KMS-11 (cell line): ENCODE results near the gene CANT1.

ENCODE experiments used
- H2AFZ ChIP-seq: fragments of 200-600 bp; sonication (generic); 2 replicates; pipeline ENCODE4 v1.6.1; 2016; ENCODE audit warnings: antibody characterized with exemption, mixed run types, low read depth
- H3K27ac ChIP-seq: fragments of 200-600 bp; sonication (generic); 2 replicates; pipeline ENCODE4 v1.6.1; 2016; ENCODE audit warnings: mild to moderate bottlenecking, mixed run types
- H3K27me3 ChIP-seq: fragments of 200-600 bp; sonication (generic); 2 replicates; pipeline ENCODE4 v1.6.1; 2017; ENCODE audit warnings: mild to moderate bottlenecking, low read depth, mixed run types, moderate library complexity; ENCODE audit not compliant: insufficient read depth
- H3K36me3 ChIP-seq: fragments of 200-600 bp; sonication (generic); 2 replicates; pipeline ENCODE4 v1.6.1; 2017; ENCODE audit warnings: mild to moderate bottlenecking, mixed run types; ENCODE audit not compliant: insufficient read depth
- H3K4me1 ChIP-seq: fragments of 200-600 bp; sonication (generic); 2 replicates; pipeline ENCODE4 v1.6.1; 2016; ENCODE audit warnings: mild to moderate bottlenecking, low read depth, mixed run types; ENCODE audit not compliant: poor library complexity, severe bottlenecking
- H3K4me2 ChIP-seq: fragments of 200-600 bp; sonication (generic); 2 replicates; pipeline ENCODE4 v1.7.0; 2016; ENCODE audit warnings: mild to moderate bottlenecking, mixed run types
- H3K4me3 ChIP-seq: fragments of 200-600 bp; sonication (generic); IDR thresholded peaks from 2 replicates; pipeline ENCODE4 v1.6.1; 2017; ENCODE audit warnings: low read depth, low read length, mixed read lengths; ENCODE audit not compliant: insufficient read depth
- H3K79me2 ChIP-seq: fragments of 200-600 bp; sonication (generic); 2 replicates; pipeline ENCODE4 v1.6.1; 2016; ENCODE audit warnings: low read depth, mixed run types; ENCODE audit not compliant: insufficient read depth
- H3K9ac ChIP-seq: fragments of 200-600 bp; sonication (generic); 2 replicates; pipeline ENCODE4 v1.6.1; 2016; ENCODE audit warnings: mild to moderate bottlenecking, mixed run types
- H4K20me1 ChIP-seq: fragments of 200-600 bp; sonication (generic); 2 replicates; pipeline ENCODE4 v1.6.1; 2016; ENCODE audit warnings: mild to moderate bottlenecking, mixed run types; ENCODE audit not compliant: insufficient read depth
- TF ChIP-seq, protein P1 (sequence below): fragments of 200-600 bp; sonication (generic); conservative IDR thresholded peaks from 2 replicates; pipeline ENCODE4 v1.6.1; 2017; ENCODE audit warnings: low read depth, mild to moderate bottlenecking, antibody characterized with exemption, low read length, moderate library complexity, mixed read lengths

CANT1 gene

DNA sequence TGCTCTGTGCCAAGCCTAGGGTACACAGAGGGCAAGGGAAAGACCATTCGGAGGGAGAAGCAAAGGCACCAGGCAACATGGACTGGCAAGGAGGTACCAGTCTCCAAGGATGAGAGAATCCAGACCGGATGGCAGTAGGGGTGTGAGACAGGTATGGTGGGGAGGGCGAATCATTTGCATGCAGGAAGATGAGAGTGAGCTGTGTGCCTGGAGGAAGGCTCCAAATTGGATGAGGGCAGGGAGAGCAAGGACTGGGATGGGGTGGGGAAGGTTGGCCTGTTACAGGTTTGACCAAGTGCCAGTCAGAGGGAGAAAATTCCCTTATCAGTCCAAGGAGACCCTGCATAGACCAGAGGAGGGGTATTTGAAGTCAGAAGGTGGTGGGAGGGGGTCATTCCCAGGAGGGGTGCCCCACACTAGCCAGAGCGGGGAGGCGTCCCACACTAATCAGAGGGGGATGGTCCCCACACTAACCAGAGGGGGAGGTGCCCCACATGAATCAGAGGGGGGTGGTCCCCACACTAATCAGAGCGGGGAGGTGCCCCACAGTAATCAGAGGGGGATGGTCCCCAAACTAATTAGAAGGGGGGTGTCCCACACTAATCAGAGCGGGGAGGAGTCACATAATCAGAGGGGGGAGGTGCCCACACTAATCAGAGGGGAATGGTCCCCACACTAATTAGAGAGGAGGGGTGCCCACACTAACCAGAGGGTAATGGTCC is 737 bp downstream of the CANT1 start:
- Histone ChIP-seq H3K4me1 (peaks cover 19% of the 10 kb centered on the region), H3K4me2 (peak overlapping the region; percentile 95), H3K4me3 (no peak overlapping the region), H3K27me3 (no peaks in the 10 kb centered on the region; the same call in 1 of the 2 replicates), H3K9ac (peak overlapping the region; percentile 81), H3K36me3 (no peaks in the 10 kb centered on the region), H4K20me1 (no peaks in the 10 kb centered on the region), H3K79me2 (peaks cover 39% of the 10 kb centered on the region), H3K27ac (peak overlapping the region; percentile 36; the same call in 1 of the 2 replicates), H2AFZ (peak overlapping the region; percentile 83)
- TF ChIP-seq, protein P1, sequence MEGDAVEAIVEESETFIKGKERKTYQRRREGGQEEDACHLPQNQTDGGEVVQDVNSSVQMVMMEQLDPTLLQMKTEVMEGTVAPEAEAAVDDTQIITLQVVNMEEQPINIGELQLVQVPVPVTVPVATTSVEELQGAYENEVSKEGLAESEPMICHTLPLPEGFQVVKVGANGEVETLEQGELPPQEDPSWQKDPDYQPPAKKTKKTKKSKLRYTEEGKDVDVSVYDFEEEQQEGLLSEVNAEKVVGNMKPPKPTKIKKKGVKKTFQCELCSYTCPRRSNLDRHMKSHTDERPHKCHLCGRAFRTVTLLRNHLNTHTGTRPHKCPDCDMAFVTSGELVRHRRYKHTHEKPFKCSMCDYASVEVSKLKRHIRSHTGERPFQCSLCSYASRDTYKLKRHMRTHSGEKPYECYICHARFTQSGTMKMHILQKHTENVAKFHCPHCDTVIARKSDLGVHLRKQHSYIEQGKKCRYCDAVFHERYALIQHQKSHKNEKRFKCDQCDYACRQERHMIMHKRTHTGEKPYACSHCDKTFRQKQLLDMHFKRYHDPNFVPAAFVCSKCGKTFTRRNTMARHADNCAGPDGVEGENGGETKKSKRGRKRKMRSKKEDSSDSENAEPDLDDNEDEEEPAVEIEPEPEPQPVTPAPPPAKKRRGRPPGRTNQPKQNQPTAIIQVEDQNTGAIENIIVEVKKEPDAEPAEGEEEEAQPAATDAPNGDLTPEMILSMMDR: no peak

DNA sequence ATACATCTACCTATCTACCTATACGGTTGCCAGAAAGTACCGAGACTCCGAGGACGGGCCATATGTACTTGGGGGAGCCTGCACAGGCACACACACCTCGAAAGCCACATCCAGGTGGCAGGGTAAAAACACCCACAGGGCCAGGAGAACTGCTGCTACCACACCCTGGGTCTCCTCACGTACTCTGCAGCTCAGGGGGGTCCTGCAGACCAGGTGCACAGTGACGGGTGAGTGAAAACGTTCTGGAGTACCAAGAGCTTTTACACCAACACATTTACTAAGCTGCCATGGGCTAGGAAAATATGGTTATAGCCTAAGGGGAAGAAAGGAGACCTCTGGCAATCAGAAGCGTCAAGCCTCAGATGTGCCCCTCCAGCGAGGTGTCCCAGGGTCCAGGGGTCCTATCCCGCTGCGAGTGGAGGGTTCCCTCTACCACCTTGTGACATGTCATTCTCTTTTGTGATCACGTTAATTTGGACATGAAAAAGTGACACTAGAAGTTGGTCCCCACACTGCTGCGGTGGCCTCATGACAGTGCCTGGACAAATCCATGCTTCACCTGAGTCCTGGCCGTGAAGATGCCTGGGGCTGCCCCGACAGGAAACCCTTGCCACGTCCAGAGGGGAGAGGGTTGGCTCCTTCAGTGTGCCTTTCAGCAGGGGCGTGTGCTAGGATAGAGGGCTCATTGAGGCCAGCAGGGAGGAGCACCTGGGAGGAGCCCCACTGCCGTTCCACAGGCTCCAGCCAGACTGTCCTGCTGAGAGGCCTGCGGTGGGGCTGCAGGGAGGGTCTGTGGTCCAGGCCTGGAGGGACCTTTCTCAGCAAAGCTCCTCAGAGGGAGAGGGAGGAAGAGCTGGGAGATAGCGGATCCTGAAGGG is 1.8 kb downstream of the CANT1 start:
- no peaks in the 10 kb centered on the region for H4K20me1 ChIP-seq
- TF ChIP-seq, protein P1: no peak
- no peaks in the 10 kb centered on the region for H3K36me3 ChIP-seq
- peaks cover 19% of the 10 kb centered on the region for H3K4me1 ChIP-seq
- no peak overlapping the region for H2AFZ ChIP-seq
- H3K79me2 ChIP-seq: peaks cover 44% of the 10 kb centered on the region
- H3K4me3 ChIP-seq: no peak overlapping the region
- H3K27ac ChIP-seq: no peak overlapping the region
- no peak overlapping the region for H3K9ac ChIP-seq
- peak overlapping the region; percentile 95; the same call in 1 of the 2 replicates for H3K4me2 ChIP-seq
- no peaks in the 10 kb centered on the region; the same call in 1 of the 2 replicates for H3K27me3 ChIP-seq

DNA sequence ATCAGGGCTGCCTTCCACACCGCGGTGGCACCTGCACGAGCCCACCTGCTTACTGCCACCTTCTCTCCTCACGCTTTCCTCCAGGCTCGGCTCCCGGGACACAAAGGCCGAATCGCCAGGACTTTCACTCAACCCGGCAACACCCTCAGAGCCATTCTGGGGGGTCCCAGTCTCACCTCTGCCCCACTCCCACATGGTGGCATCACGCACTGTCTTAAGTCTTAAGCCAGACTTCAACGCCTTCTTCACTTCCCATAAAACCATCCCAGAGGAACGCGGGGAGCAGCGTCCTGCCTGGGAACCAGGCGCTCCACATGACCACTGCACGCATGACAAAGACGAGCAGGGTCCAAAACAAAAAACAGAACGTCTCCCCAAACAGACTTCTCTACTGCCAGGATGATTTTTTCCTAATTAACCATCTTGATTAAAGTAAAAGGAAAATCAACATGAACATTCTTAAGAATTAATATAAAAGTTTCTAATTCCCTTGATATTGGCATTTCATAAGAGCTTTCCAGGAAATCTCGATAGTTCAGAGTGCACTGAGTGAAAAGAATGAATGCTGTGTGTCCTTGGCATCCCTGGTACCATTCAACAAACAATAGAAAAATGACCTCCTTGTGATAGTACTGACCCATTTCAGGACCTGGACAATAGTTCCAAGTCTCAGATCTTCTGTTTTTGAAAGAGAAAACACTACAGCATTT is 2.6 kb downstream of the CANT1 start:
- TF ChIP-seq, protein P1: no peak
- Histone ChIP-seq H3K4me1 (peaks cover 19% of the 10 kb centered on the region), H3K9ac (no peak overlapping the region), H3K36me3 (no peaks in the 10 kb centered on the region), H2AFZ (no peak overlapping the region), H3K4me2 (no peak overlapping the region), H3K4me3 (no peak overlapping the region), H4K20me1 (no peaks in the 10 kb centered on the region), H3K79me2 (peaks cover 52% of the 10 kb centered on the region), H3K27me3 (no peaks in the 10 kb centered on the region), H3K27ac (no peak overlapping the region)

DNA sequence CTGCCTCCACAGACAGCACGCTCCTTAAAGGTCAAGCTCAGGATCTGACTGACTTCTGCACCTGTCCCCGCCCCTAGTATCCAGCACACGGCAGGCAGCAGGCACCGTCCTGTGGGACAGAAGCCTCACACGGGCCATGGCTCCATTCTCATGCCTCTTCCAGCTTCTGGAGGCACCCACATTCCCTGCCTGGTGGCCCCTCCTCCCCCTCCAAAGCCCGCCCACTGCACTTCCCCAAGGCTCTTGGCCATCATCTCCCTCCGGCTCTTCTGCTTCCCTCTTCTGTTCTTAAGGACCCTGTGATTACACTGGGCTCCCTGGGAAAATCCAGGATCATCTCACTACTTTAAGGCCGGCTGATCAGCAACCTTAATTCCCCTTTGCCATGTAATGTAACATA is 3.5 kb downstream of the CANT1 start:
- H3K9ac ChIP-seq: no peak overlapping the region
- no peak overlapping the region for H2AFZ ChIP-seq
- no peak overlapping the region for H3K4me2 ChIP-seq
- no peak overlapping the region for H3K27ac ChIP-seq
- H3K4me3 ChIP-seq: no peak overlapping the region
- no peaks in the 10 kb centered on the region for H4K20me1 ChIP-seq
- peaks cover 60% of the 10 kb centered on the region for H3K79me2 ChIP-seq
- peaks cover 19% of the 10 kb centered on the region for H3K4me1 ChIP-seq
- no peaks in the 10 kb centered on the region for H3K36me3 ChIP-seq
- TF ChIP-seq, protein P1: no peak
- no peaks in the 10 kb centered on the region for H3K27me3 ChIP-seq
